ENCODE data around the gene URI1. TPM values are rescaled to one million over a fixed set of nuclear protein-coding genes. Genes with fewer than 3 reads are reported as not detected.
"Not testable (repeated sequence)": the region's sequence is repeated elsewhere in the genome, so short reads cannot be mapped to it uniquely, and the experiment has no call there.

The URI1 gene, protein sequence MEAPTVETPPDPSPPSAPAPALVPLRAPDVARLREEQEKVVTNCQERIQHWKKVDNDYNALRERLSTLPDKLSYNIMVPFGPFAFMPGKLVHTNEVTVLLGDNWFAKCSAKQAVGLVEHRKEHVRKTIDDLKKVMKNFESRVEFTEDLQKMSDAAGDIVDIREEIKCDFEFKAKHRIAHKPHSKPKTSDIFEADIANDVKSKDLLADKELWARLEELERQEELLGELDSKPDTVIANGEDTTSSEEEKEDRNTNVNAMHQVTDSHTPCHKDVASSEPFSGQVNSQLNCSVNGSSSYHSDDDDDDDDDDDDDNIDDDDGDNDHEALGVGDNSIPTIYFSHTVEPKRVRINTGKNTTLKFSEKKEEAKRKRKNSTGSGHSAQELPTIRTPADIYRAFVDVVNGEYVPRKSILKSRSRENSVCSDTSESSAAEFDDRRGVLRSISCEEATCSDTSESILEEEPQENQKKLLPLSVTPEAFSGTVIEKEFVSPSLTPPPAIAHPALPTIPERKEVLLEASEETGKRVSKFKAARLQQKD
- total RNA-seq, result 21.3 and 23.9 TPM in 2 replicates

DNA sequence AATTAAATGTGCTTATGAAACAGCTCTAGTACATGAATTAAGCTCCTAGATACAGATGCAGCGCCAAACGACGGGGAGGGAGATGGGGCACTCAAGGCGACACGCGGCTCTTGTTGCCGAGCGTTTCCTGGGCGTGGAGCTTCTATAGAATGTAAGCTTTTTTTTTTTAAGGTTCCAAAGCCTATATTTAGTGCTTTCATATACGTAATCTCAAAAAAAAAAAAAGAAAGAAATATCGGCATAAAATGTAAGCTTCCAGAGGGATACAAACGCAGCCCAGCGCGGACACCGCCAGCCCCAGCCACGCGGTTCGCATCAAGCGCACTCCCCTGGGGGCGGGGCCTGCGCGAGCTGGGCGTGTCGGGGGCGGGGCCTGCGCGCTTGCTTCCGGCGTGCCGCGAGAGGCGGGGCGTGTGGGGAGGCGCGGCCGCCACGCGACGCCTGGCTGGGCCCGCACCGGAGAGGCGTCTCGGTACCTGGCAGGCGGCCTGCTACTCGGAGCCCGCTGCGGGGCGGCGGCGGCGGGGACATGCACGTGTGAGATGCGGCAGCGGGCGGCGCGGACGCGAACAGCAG, at the start of gene URI1:
URI1 (plus strand) TSS at position 412 of the 576 bp plus-strand sequence. CDS start 309 bp downstream, outside the sequence.
- peak; percentile 40 to 85 for DNase-seq (ENCODE audit: low read depth in 2 of 2)

DNA sequence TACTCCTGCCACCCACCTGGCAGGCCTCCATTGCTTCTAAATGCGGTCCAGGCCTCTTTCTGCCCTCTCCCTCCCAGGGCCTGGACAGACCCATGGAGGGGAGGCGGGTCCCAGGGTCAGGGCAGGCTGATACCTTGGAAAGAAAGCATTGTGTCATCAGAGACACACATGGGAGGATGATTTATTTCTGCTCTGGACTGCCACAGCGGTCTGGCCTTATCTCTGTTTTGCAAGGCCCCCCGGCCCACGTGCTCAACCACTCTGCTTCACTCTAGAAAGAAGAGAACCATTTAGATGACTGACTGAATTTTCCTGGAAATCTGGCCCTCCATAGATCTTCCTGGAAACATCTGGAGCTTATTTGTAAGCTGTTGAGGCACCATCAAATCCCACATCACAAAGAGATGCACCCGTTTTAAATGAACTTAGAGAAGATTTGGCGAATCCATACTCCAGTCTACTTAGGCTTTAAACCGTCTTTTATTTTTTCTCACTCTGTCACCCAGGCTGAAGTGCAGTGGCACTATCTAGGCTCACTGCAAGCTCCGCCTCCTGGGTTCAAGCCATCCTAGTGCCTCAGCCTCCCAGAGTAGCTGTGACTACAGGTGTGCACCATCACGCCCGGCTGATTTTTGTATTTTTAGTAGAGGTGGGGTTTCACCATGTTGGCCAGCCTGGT, 48.3 kb upstream of the URI1 start:
- DNase-seq (ENCODE audit: low read depth in 2 of 2), result no peak

DNA sequence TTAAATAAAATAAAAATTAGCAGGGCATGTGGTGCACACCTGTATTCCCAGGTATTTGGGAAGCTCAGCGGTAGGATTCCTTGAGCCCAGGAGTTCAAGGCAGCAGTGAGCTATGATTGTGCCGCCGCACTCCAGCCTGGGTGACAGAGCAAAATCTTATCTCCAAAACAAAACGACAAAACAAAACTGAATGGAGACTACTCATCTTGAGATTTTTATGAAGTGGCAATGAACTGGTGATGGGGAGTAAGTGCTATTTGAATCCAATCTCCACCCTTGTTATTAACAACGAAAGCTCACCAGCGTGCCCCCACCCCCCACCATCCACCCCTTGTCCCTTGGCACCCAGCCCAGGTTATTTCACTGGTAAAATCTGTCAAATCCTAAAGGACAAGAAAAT, 45.2 kb upstream of the URI1 start:
- no peak for DNase-seq (ENCODE audit: low read depth in 2 of 2)

DNA sequence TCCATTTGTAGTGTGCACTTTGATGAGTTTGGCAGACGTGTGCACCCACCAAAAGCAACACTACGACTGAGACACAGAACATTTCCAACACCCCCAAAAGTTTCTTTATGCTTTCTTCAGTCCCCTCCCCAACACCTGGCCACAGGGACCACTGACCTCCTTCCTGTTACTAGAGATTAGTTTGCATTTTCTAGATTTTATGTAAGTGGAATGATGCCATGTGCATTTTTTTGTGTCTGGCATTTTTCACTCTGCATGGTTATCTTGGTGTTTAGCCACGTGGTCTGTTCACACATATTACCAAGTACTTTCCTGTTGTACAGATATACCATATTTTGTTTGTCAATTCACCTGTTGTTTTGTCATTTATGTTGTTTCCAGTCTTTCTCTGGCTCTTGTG, 44.6 kb upstream of the URI1 start:
- no peak for DNase-seq (ENCODE audit: low read depth in 2 of 2)

DNA sequence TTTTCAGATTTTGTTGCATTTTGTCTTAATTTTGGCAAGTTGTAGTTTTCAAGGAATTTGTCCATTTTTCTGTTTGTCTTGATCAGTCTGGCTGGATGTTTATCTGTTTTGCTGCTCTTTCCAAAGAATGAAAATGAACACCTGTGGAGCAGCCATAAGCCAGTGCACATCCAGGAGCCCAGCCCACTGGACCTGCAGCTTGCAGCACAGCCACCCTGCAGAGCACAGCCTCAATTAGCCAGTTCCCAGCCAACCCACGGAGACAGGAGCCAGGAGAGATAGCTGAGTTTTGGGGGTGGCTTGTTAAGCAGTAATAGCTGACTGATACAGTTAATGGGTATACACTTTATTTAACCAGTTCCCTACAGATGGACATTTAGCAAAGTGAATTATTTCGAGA, 38.0 kb upstream of the URI1 start:
- DNase-seq (ENCODE audit: low read depth in 2 of 2), result no peak

DNA sequence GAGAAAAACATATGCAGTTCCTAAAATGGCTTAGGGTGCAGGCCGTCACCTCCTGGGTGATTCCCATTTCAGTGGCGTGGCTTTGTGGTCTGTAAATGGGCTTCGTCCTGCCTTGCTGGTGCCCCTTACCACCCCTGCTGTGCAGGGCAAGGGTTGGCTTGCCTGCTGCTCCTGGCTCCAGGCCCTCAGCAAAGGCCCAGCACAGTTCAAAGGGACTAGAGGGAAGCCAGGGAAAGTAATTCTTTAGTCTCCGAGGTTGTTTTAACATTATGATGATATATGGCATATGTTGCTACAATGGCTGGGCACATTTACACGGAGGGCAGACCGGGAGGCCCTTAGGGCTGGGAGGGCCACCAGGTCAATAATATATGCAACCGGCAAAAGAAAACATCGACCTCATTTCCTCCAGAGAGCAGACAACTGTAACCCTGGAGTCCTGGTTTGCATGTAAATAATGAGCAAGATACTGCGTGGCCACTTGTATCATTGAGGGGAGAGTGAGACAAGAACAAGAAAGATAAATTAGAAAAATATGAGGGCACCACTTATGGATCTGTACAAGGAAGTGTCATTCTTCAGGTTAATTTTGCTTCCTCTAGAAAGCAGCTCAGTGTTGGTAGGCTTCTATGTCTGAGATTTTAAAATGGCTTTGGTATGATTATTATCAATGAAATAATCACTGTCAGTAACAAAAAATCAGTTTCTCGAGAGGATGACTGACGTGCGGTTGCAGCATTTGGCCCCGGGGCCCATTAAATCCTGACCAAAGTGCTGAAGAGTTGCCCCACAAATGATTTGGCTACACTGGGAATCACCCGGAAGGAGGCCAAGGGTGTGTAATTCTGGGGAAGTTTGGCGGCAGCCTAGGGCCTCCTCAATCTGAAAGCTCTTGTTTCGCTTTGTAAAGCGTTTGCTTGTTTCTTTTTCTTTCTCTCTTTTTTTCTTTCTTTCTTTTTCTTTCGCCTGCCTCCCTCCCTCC, 32.8 kb upstream of the URI1 start:
- no peak for DNase-seq (ENCODE audit: low read depth in 2 of 2)

DNA sequence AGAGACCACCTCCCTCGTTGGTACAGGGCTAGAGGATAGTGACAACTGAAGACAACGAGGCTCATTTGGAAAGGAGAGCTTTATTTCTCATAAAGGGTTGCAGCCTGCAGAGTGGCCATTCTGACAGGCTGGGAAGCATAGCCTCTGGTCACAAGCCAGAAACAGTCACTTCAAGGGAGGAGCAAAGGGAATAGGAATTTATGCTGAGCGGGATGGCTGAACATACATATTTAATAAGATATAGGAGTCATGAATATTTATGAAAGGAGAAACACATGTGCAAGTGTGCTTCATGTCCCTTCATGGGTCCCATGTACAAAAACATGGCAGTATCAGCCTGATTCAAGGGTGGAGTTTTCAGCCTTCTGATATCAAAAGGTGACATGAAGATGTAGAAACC, 27.1 kb upstream of the URI1 start:
- no peak for DNase-seq (ENCODE audit: low read depth in 2 of 2)

DNA sequence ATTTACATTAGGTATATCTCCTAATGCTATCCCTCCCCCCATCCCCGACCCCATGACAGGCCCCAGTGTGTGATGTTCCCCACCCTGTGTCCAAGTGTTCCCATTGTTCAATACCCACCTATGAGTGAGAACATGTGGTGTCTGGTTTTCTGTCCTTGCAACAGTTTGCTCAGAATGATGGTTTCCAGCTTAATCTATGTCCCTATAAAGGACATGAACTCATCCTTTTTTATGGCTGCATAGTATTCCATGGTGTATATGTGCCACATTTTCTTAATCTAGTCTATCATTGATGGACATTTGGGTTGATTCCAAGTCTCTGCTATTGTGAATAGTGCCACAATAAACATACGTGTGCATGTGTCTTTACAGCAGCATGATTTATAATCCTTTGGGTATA, 26.2 kb upstream of the URI1 start:
- DNase-seq (ENCODE audit: low read depth in 2 of 2), result not testable (repeated sequence)

DNA sequence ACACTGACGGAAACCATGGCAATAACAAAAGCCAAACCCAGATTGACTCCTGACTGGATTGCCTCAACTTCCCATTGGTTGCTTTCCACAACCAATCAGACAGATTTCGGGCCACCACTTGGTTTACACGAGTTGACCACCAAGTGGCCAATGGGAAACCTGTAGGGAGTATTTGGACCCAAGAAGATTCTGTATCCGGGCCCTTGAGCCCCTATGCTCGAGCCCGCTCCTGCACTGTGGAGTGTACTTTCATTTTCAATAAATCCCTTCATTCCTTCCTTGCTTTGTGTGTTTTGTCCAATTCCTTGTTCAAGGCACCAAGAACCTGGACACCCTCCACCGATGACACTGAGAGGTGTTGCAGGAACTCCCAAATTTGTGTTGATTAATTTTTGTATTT, 24.1 kb upstream of the URI1 start:
- no peak for DNase-seq (ENCODE audit: low read depth in 2 of 2)

DNA sequence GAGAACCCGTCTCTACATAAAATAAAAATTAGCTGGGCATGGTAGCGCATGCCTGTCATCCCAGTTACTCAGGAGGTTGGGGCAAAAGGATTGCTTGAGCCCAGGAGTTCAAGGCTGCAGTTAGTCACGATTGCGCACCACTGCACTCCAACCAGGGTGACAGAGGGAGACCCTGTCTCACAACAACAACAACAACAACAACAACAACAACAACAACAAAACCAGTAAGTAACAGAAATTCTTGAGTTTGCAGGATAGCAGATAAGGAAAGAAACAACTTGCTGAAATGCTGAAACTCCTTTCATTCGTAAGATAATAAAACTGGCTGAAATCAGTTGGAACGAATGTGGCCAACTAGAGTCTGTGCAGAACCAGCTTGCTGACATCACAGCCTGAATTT, 23.1 kb upstream of the URI1 start:
- DNase-seq (ENCODE audit: low read depth in 2 of 2), result no peak

DNA sequence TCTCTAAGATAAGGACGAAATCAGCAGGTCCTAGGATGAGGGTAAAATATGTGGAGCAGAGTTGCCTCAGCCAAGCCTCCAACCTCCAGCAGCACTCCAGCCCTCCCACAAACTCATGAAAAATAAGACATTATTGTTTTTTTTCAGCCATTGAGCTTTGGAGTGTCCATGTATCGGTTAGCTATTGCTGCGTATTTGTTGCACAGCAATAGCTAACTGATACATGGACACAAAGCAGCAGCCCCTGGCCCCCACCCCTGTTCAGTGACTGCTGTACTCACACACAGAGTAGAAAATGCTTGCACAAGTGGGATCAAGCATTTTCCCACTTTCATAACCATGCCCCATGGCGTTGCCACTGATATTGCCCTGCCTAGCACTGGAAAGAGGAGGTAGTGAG, 19.1 kb upstream of the URI1 start:
- no peak for DNase-seq (ENCODE audit: low read depth in 2 of 2)

DNA sequence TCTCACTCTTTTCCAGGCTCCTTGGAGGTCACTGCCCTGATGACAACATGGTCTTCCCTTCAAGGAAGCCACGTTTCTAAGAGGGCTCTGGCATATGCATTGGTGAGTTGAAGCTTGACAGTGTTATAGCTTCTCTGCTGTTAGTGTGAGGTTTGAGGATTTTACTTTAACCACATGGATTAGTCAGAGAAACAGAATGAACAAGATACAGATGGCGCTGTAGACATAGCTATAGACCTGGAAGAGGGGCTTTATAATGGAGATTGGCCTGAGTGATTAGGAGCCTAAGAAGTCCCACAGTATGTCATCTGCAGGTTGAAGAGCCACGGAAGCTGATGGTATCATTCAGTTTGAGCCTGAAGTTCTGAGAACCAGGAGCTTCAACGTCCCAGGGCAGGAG, 18.4 kb upstream of the URI1 start:
- no peak for DNase-seq (ENCODE audit: low read depth in 2 of 2)

DNA sequence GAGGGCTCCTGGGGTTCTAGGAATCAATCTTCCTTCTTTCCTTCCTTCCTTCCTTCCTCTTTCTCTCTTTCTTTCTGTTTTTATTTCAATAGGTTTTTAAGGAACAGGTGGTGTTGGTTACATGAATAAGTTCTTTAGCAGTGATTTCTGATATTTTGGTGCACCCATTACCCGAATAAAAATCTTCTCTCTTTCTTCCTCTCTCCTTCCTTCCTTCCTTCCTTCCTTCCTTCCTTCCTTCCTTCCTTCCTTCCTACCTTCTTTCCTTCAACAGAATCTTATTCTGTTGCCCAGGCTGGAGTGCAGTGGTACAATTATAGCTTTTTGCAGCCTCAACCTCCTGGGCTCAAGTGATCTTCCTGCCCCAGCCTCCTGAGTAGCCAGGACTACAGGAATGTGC, 16.0 kb upstream of the URI1 start:
- no peak for DNase-seq (ENCODE audit: low read depth in 2 of 2)

DNA sequence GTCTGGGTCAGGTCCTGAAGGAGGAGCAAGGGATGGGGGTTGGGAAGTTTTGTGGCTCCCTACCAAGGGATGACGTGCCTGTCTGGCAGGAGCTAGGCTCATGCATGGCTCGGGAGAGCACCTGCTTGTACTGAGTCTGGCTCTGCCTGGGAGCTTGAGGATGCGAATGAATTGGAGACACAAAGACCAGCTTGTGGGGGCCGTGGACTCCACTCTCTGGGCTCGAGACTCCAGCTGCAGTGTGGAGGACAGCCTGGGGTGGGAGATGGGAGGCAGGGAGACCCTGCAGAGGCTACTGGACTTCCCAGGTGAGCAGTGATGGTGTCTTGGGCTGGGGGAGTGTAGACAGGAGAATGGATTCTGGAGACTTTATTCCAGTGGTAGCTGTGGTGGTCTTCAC, 15.2 kb upstream of the URI1 start:
- DNase-seq (ENCODE audit: low read depth in 2 of 2), result no peak

DNA sequence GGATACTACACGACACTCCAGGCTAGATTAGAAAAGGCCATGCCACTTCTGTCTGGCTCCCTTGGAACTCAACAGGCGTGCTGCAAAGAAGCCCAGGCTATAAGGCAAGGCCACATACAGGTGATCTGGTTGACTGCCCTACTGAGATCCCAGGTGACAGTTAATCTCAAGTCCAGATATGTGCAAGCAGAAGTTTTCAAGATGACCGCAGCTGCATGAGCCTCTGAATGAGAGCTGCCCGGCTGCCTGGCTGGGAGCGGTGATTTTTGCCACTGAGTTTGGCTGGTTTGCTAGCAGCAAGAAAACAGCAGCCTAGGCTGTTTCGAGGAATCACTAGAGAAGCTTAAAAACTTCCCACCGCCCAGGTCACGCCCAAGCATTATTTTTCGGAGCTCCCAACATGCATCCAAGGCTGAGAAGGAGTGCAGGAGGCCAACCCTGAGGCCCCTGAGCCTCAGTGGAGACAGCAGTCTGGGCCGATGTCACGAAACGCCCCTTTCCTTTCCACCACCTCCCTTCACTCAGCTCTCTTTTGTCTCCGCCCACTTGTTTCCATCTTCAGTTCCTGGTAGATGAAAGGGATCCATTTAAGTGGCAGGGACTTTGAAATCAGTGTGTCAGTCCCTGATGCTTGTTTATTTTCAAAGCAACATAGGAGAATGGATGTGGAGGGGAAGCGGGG, 14.0 kb upstream of the URI1 start:
- DNase-seq (ENCODE audit: low read depth in 2 of 2), result no peak

DNA sequence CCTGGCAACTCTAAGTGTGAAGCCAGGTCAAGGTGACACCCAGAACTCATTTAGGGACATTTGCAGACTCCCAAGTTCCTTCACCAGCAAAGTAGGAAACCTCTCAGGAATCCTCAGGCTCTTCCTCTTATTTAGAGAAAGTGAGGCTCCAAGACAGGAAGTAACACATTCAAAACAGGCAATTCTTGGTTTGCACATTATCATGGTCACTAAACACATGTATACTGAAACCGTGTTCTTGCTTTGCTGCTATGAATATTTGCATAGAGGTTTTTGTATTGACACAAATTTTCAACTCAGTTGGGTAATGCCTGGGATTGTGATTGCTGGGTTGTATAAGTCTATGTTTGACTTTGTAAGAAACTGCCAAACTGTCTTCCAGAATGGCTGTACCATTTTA, 13.2 kb upstream of the URI1 start:
- no peak for DNase-seq (ENCODE audit: low read depth in 2 of 2)

DNA sequence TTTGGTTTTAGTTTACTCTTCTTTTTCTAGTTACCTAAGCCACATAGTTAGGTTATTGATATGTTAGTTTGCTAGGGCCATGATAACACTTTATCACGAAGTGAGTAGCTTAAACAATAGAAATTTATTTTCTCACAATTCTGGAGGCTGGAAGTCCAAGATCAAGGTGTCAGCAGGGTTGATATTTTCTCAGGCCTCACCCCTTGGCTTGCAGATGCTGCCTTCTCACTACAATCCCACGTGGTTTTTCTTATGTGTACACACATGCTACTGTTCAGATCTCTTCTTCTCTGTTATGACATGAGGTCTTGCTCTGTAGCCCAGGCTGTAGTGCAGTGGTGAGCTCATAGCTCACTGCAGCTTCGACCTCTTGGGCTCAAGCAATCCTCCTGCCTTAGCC, 7.8 kb upstream of the URI1 start:
- no peak for DNase-seq (ENCODE audit: low read depth in 2 of 2)

DNA sequence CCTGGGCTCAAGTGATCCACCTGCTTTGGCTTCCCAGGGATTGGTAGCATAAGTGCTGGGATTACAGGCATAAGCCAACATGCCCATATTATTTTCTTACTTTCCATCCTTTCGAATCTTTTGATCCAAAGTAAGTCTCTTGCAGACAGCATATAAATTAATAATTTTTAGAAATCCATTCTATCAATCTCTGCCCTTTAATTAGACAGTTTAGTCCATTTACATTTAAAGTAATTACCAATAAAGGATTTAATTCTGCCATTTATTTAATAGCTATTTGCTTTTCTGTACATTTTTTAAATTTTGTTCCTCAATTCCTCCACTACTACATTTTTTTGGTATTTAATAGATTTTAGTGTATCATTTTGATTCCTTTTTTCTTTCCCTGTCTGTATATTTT, 7.3 kb upstream of the URI1 start:
- no peak for DNase-seq (ENCODE audit: low read depth in 2 of 2)

DNA sequence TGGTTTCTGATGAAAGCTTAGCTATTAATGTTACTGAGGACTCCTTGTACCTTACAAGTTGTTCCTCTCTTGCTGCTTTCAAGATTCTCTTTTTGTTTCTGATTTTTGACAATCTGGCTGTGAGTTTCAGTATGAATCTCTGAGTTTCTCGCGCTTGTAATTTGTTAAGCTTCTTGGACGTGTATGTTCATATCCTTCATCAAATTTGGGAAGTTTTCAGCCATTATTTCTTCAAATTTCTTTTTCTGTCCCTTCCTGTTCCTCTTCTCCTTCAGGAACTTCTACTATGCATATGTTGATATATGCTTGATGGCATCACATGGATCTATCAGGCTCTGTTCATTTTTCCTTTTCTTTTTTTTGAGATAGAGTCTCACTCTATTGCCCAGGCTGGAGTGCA, 5.6 kb upstream of the URI1 start:
- no peak for DNase-seq (ENCODE audit: low read depth in 2 of 2)

DNA sequence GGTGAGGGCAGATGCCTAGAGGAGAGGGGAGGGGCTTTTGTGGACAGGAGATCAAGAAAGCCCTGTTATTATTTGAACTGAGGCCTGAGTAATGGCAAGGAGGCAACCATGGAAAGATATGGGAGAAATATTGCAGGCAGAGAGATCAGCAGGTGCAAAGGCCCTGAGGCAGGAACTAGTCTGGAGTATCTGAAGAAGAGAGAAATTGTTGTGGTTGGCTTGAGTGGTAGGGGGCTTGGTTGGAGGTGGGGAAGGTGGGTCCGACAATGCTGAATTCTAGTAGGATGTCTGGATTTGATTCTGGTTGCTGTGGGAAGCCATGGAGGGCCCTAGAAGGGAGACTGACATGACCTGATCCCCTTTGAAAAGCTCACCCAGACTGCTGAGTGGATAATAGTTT, 2.4 kb upstream of the URI1 start:
- DNase-seq (ENCODE audit: low read depth in 2 of 2), result no peak

All from dermis microvascular lymphatic vessel endothelial cell (primary cell).